Spleen (tissue), 11 donors: ENCODE results near the gene ATP6V0C. TPM values are rescaled to one million over a fixed set of nuclear protein-coding genes. Genes with fewer than 3 reads are reported as not detected.

ENCODE experiments used
- DNase-seq: peaks from one replicate; pipeline ENCODE4 v3.0.0-alpha.2; 2020
- H3K27ac ChIP-seq, 8 donors: fragments of 200-600 bp; sonication (generic) in 7 of 8; 1 replicate in 4 of 8; 2 replicates in 4 of 8; pipeline versions ENCODE4 v1.5.0 to v1.8.0; 2016 to 2021; ENCODE audit warnings: inconsistent platforms in 4 of 8, mild to moderate bottlenecking in 4 of 8, moderate library complexity in 1 of 8
- H3K27me3 ChIP-seq, 7 donors: fragments of 200-600 bp; sonication (generic) in 6 of 7; replicated peaks in 1 of 7; 1 replicate in 4 of 7; 2 replicates in 3 of 7; pipeline versions ENCODE4 v1.5.0 to v1.8.0; 2016 to 2021; ENCODE audit warnings: inconsistent platforms in 3 of 7, mild to moderate bottlenecking in 1 of 7
- H3K36me3 ChIP-seq, 6 donors: fragments of 200-600 bp; sonication (generic) in 5 of 6; 1 replicate in 4 of 6; 2 replicates in 2 of 6; pipeline versions ENCODE4 v1.5.0 to v1.8.0; 2016 to 2021; ENCODE audit warnings: inconsistent platforms in 2 of 6
- H3K4me1 ChIP-seq, 6 donors: fragments of 200-600 bp; sonication (generic) in 5 of 6; 1 replicate in 3 of 6; 2 replicates in 3 of 6; pipeline versions ENCODE4 v1.5.0 to v1.8.0; 2016 to 2021; ENCODE audit warnings: inconsistent platforms in 3 of 6
- H3K4me3 ChIP-seq, 8 donors: fragments of 200-600 bp; sonication (generic) in 7 of 8; 1 replicate in 4 of 8; 2 replicates in 4 of 8; pipeline versions ENCODE4 v1.5.0 to v1.8.0; 2016 to 2021; ENCODE audit warnings: inconsistent platforms in 4 of 8, mild to moderate bottlenecking in 4 of 8, moderate library complexity in 2 of 8
- H3K9me3 ChIP-seq, 8 donors: fragments of 200-600 bp; sonication (generic) in 7 of 8; 1 replicate in 4 of 8; 2 replicates in 4 of 8; pipeline versions ENCODE4 v1.5.0 to v1.8.0; 2016 to 2021; ENCODE audit warnings: inconsistent platforms in 4 of 8
- POLR2A ChIP-seq, 3 donors: fragments of 450-650 bp; IDR thresholded peaks; one replicate each; pipeline ENCODE4 v1.5.1; 2017; ENCODE audit warnings: antibody characterized with exemption in 3 of 3, mild to moderate bottlenecking in 1 of 3
- POLR2AphosphoS5 ChIP-seq, 3 donors: sonication (generic); formaldehyde crosslinking; IDR thresholded peaks; one replicate each; pipeline ENCODE4 v1.5.1; 2017; ENCODE audit warnings: antibody characterized with exemption in 3 of 3
- WGBS, 5 donors: extraction: QIAGEN DNeasy Blood & Tissue Kit in 3 of 5; methylation state at CpG; one replicate each; pipeline versions ENCODE4 v1.1.5 to v1.1.7; 2013 to 2018; 5-methylcytosine and 5-hydroxymethylcytosine counted together
- intact Hi-C: fragments of 100-400 bp; cut with DNase I; formaldehyde crosslinking; loops from one replicate; pipeline ENCODE4 v1.15.0; 2023; ENCODE audit warnings: low total_unique reads
- polyA plus RNA-seq, 3 donors: library from polyadenylated mRNA; stranded (reverse); fragments of 200-250 nt; gene quantifications; one replicate each; pipeline ENCODE4 v1.2.1, GENCODE V29; 2013
- total RNA-seq, 7 donors: library from RNA; depleted of rRNA in 3 of 7; stranded (reverse); fragments of >200 nt in 3 of 7; fragmentation: NEBNext Ultra II Directional in 4 of 7; extraction: Animal tissue kit (Norgen Biotek cat#: 25700) in 4 of 7; gene quantifications; one replicate each; pipeline versions ENCODE4 v1.1.0 to v1.2.1, GENCODE V29; 2016 to 2021
- TF ChIP-seq, protein P1 (sequence below), 11 experiments: fragments of 200-600 bp in 7 of 11; fragments of 450-650 bp in 4 of 11; sonication (generic) in 4 of 11; IDR thresholded peaks in 8 of 11; conservative IDR thresholded peaks in 3 of 11; 1 replicate in 7 of 11; 2 replicates in 4 of 11; pipeline versions ENCODE4 v1.4.0 to v1.8.0; 2016 to 2021; ENCODE audit warnings: antibody characterized with exemption in 11 of 11, inconsistent platforms in 4 of 11, mild to moderate bottlenecking in 1 of 11
- donor health status: healthy with polysubstance abuse.
- donor health status: DM: no; HTN: no; CAD: no; lungs with moderate emphysema.
- donor health status: DM: no; HTN: no; CAD: no.
- donor health status: Bipolar disorder and iron deficiency.
- donor health status: healthy.
- donor health status: DM: no; HTN: no; CAD: no.
- donor health status: DM: yes; HTN: yes; CAD: no.

ATP6V0C gene
- total and polyA plus RNA-seq, 10 donors: 64.5 to 199 (median 112) TPM

DNA sequence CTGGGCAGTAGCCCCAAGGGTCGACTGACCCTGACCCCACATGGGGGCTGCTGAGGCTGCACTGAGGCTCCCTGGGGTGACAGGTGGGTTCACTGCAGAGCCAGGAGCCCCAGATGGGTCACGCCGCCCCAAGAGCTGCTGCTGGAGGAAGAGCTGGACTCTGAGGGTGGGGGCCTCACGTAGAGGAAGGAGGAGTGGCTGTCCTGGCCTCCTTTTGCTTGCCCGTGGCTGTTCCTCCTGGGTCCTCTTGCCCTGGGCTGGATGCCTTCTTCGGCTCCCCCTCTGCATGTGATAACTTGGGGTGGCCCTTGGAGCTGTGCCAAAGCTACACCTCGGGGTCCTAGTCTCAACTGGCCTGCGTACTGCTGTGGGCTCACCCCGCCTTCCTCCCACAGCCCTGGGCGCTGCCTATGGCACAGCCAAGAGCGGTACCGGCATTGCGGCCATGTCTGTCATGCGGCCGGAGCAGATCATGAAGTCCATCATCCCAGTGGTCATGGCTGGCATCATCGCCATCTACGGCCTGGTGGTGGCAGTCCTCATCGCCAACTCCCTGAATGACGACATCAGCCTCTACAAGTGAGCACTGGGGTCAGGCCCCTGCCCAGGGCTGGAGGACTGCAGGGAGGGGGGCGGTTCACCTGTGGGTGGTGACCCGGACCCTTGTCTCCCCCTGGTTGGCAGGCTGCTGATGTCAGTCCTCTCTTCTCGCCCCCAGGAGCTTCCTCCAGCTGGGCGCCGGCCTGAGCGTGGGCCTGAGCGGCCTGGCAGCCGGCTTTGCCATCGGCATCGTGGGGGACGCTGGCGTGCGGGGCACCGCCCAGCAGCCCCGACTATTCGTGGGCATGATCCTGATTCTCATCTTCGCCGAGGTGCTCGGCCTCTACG is 5.3 kb downstream of the ATP6V0C start:
- Histone ChIP-seq H3K9me3 (no peaks in the 10 kb centered on the region), H3K36me3 (peaks cover 0 to 63% (median 17%) of the 10 kb centered on the region in 6 donors)
- DNase-seq: peak; percentile 86

GRCh38 chr16:2519711-2520080 is 5.9 kb downstream of the ATP6V0C start:
- peaks cover 0 to 70% (median 23%) of the 10 kb centered on the region in 6 donors for H3K36me3 ChIP-seq
- WGBS, 5 donors: 50 to 74% (median 61%) methylated on average over 22 of the region's 22 CpGs
- no peaks in the 10 kb centered on the region for H3K27me3 ChIP-seq
- peak overlapping the region; percentile 78 to 100 (median 92) for H3K27ac ChIP-seq
- no peaks in the 10 kb centered on the region for H3K9me3 ChIP-seq
- peak overlapping the region in 7 of 8 donors; percentile 54 to 93 (median 71) for H3K4me3 ChIP-seq
- intact Hi-C loops: no loop called here
- TF ChIP-seq, protein P1, sequence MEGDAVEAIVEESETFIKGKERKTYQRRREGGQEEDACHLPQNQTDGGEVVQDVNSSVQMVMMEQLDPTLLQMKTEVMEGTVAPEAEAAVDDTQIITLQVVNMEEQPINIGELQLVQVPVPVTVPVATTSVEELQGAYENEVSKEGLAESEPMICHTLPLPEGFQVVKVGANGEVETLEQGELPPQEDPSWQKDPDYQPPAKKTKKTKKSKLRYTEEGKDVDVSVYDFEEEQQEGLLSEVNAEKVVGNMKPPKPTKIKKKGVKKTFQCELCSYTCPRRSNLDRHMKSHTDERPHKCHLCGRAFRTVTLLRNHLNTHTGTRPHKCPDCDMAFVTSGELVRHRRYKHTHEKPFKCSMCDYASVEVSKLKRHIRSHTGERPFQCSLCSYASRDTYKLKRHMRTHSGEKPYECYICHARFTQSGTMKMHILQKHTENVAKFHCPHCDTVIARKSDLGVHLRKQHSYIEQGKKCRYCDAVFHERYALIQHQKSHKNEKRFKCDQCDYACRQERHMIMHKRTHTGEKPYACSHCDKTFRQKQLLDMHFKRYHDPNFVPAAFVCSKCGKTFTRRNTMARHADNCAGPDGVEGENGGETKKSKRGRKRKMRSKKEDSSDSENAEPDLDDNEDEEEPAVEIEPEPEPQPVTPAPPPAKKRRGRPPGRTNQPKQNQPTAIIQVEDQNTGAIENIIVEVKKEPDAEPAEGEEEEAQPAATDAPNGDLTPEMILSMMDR (IDR thresholded peaks at IDR 0.05 in 8 of 11, conservative IDR thresholded peaks at IDR 0.05 in 3 of 11): no peak
- no peak for TF ChIP-seq POLR2A (IDR thresholded peaks at IDR 0.05)
- peaks cover 55 to 93% (median 70%) of the 10 kb centered on the region in 6 donors for H3K4me1 ChIP-seq
- peak; percentile 88 for DNase-seq

More for the DNA sequence above, 5.3 kb downstream of the ATP6V0C start:
- intact Hi-C loops: no loop called here
- 80 to 89% (median 81%) methylated on average over 18 to 39 of the region's 39 CpGs for WGBS, 5 donors
- peak overlapping the region in 7 of 8 donors; percentile 78 to 100 (median 100) for H3K27ac ChIP-seq
- H3K27me3 ChIP-seq: no peaks in the 10 kb centered on the region
- TF ChIP-seq POLR2AphosphoS5 (IDR thresholded peaks at IDR 0.05) (peak in 1 of 3 donors; percentile 65), POLR2A (IDR thresholded peaks at IDR 0.05) (no peak)
- TF ChIP-seq, protein P1 (IDR thresholded peaks at IDR 0.05 in 8 of 11, conservative IDR thresholded peaks at IDR 0.05 in 3 of 11): no peak
- peak overlapping the region in 6 of 8 donors; percentile 55 to 93 (median 74) for H3K4me3 ChIP-seq
- peaks cover 55 to 88% (median 70%) of the 10 kb centered on the region in 6 donors for H3K4me1 ChIP-seq

DNA sequence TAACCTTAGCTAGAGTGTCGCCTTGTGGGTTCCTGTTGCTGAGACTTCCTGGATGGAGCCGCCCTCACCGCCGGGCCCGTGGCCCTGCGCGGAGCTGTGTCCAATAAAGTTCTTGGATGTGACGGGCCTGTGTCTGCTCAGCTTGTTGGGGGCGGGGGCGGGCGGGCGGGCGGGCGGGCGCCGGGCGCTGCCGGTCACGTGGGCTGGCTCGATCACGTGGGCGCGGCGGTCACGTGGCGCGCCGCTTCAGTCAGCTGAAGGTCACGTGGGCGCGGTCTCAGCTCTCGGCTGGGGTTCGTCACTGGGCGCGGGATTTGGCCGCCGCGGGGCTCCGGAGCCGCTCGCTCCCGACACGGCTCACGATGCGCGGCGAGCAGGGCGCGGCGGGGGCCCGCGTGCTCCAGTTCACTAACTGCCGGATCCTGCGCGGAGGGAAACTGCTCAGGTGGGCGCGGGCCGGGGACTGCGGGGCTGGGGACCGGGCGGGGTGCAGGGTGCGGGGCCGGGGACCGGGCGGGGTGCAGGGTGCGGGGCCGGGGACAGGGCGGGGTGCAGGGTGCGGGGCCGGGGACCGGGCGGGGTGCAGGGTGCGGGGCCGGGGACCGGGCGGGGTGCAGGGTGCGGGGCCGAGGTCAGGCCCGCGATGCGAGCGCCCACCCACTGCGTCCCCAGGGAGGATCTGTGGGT is 6.5 kb downstream of the ATP6V0C start, which contains the start of gene AMDHD2:
TSS of gene AMDHD2 (plus strand) at position 275 of the 687 bp plus-strand sequence. CDS start at position 363, 88 bp downstream.
- H3K9me3 ChIP-seq: no peaks in the 10 kb centered on the region
- peak within 1 kb of the TSS; percentile 51 to 93 (median 66) for H3K4me3 ChIP-seq
- peak within 1 kb of the TSS; percentile 78 to 100 (median 92) for H3K27ac ChIP-seq
- H3K4me1 ChIP-seq: peaks cover 51 to 93% (median 67%) of the 10 kb centered on the region in 6 donors
- no peaks in the 10 kb centered on the region for H3K27me3 ChIP-seq
- TF ChIP-seq POLR2A (IDR thresholded peaks at IDR 0.05) (peak; percentile 39 to 59 (median 54)), POLR2AphosphoS5 (IDR thresholded peaks at IDR 0.05) (peak; percentile 91 to 95 (median 92))
- TF ChIP-seq, protein P1 (IDR thresholded peaks at IDR 0.05 in 8 of 11, conservative IDR thresholded peaks at IDR 0.05 in 3 of 11): no peak
- peak; percentile 96 for DNase-seq
- peaks cover 0 to 75% (median 28%) of the 10 kb centered on the region in 6 donors for H3K36me3 ChIP-seq
- WGBS, 5 donors: 0 to 3% (median 1%) methylated on average over 12 to 83 of the region's 83 CpGs
- intact Hi-C loops: no loop called here
